Measurements from ENCODE around the gene ATP4A. TPM values are rescaled to one million over a fixed set of nuclear protein-coding genes. Genes with fewer than 3 reads are reported as not detected.
A peak's percentile ranks its signal among the peaks of the same experiment; 100 is the strongest.

Gene ATP4A
- total RNA-seq, 1 donor from 2014 or later = 0.32 TPM

GRCh38 chr19:35566738-35567137 lies 3.3 kb upstream of the ATP4A start:
- no peak for DNase-seq
- Mint-ChIP-seq H3K36me3 (ENCODE audit: unreplicated experiment) (no peaks in the 10 kb centered on the region), H3K4me1 (ENCODE audit: low read depth, unreplicated experiment) (no peaks in the 10 kb centered on the region), H3K27ac (ENCODE audit: unreplicated experiment) (no peak overlapping the region), H3K4me3 (ENCODE audit: unreplicated experiment) (no peak overlapping the region), H3K27me3 (ENCODE audit: unreplicated experiment) (no peaks in the 10 kb centered on the region), H3K9me3 (ENCODE audit: unreplicated experiment) (peaks cover 3% of the 10 kb centered on the region)
- TF ChIP-seq CTCF (IDR thresholded peaks at IDR 0.05; ENCODE audit: partially characterized antibody, unreplicated experiment) = no peak

- peaks cover 3% of the 10 kb centered on the region for H3K9me3 Mint-ChIP-seq (ENCODE audit: unreplicated experiment)
- TF ChIP-seq CTCF (IDR thresholded peaks at IDR 0.05; ENCODE audit: partially characterized antibody, unreplicated experiment) = no peak
Measured at GRCh38 chr19:35565016-35565856, 1.8 kb upstream of the ATP4A start.

GRCh38 chr19:35562776-35563175 lies 682 bp downstream of the ATP4A start:
- Mint-ChIP-seq H3K4me1 (ENCODE audit: low read depth, unreplicated experiment) (no peaks in the 10 kb centered on the region), H3K27ac (ENCODE audit: unreplicated experiment) (no peak overlapping the region), H3K4me3 (ENCODE audit: unreplicated experiment) (peak overlapping the region; percentile 20), H3K9me3 (ENCODE audit: unreplicated experiment) (peaks cover 3% of the 10 kb centered on the region), H3K36me3 (ENCODE audit: unreplicated experiment) (no peaks in the 10 kb centered on the region), H3K27me3 (ENCODE audit: unreplicated experiment) (peaks cover 11% of the 10 kb centered on the region)
- DNase-seq = no peak
- no peak for TF ChIP-seq CTCF (IDR thresholded peaks at IDR 0.05; ENCODE audit: partially characterized antibody, unreplicated experiment)

More at GRCh38 chr19:35565016-35565856, 1.8 kb upstream of the ATP4A start:
- Mint-ChIP-seq H3K4me3 (ENCODE audit: unreplicated experiment) (no peak overlapping the region), H3K4me1 (ENCODE audit: low read depth, unreplicated experiment) (no peaks in the 10 kb centered on the region), H3K27me3 (ENCODE audit: unreplicated experiment) (peaks cover 8% of the 10 kb centered on the region), H3K27ac (ENCODE audit: unreplicated experiment) (peak overlapping the region; percentile 2), H3K36me3 (ENCODE audit: unreplicated experiment) (no peaks in the 10 kb centered on the region)
- no peak for DNase-seq

GRCh38 chr19:35562336-35562735 lies 1.1 kb downstream of the ATP4A start:
- TF ChIP-seq CTCF (IDR thresholded peaks at IDR 0.05; ENCODE audit: partially characterized antibody, unreplicated experiment) = no peak
- Mint-ChIP-seq H3K27me3 (ENCODE audit: unreplicated experiment) (peaks cover 12% of the 10 kb centered on the region), H3K27ac (ENCODE audit: unreplicated experiment) (no peak overlapping the region), H3K4me1 (ENCODE audit: low read depth, unreplicated experiment) (no peaks in the 10 kb centered on the region), H3K9me3 (ENCODE audit: unreplicated experiment) (peaks cover 3% of the 10 kb centered on the region), H3K4me3 (ENCODE audit: unreplicated experiment) (no peak overlapping the region), H3K36me3 (ENCODE audit: unreplicated experiment) (no peaks in the 10 kb centered on the region)
- no peak for DNase-seq

GRCh38 chr19:35561436-35561835 lies 2.0 kb downstream of the ATP4A start:
- no peak for TF ChIP-seq CTCF (IDR thresholded peaks at IDR 0.05; ENCODE audit: partially characterized antibody, unreplicated experiment)
- Mint-ChIP-seq H3K27me3 (ENCODE audit: unreplicated experiment) (peaks cover 12% of the 10 kb centered on the region), H3K27ac (ENCODE audit: unreplicated experiment) (no peak overlapping the region), H3K4me3 (ENCODE audit: unreplicated experiment) (no peak overlapping the region), H3K9me3 (ENCODE audit: unreplicated experiment) (peaks cover 6% of the 10 kb centered on the region), H3K4me1 (ENCODE audit: low read depth, unreplicated experiment) (no peaks in the 10 kb centered on the region), H3K36me3 (ENCODE audit: unreplicated experiment) (no peaks in the 10 kb centered on the region)
- DNase-seq = no peak

All from glutamatergic neuron (in vitro differentiated cells).